Umbilical cord (tissue), 2 donors: ENCODE results near the gene CTSW. TPM values are rescaled to one million over a fixed set of nuclear protein-coding genes. Genes with fewer than 3 reads are reported as not detected.

Source experiments
- DNase-seq: peaks from one replicate; pipeline ENCODE4 v3.0.0-alpha.2; 2015; ENCODE audit warnings: low spot score
- total RNA-seq: library from RNA; depleted of rRNA; stranded (reverse); fragments of >200 nt; gene quantifications from one replicate; pipeline ENCODE4 v1.2.3, GENCODE V29; 2014; ENCODE audit warnings: low replicate concordance; ENCODE audit not compliant: insufficient read depth

Gene CTSW
- total RNA-seq, 1 donor from 2014 or later = not detected

DNA sequence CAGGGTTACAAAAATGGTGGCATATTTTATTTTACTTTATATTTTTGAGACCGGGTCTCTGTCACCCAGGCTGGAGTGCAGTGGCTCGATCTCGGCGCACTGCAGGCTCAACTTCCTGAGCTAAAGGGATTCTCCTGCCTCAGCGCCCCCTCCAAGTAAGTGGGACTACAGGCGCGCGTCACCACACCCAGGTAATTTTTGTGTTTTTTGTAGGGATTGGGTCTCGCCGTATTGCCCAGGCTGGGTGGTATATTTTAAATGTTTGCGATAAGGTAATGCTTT lies 21.2 kb downstream of the CTSW start:
- DNase-seq = no peak

GRCh38 chr11:65903068-65903481 lies 23.4 kb downstream of the CTSW start:
- peak; percentile 39 for DNase-seq

- no peak for DNase-seq
Measured at GRCh38 chr11:65903715-65904114, 24.1 kb downstream of the CTSW start.

DNA sequence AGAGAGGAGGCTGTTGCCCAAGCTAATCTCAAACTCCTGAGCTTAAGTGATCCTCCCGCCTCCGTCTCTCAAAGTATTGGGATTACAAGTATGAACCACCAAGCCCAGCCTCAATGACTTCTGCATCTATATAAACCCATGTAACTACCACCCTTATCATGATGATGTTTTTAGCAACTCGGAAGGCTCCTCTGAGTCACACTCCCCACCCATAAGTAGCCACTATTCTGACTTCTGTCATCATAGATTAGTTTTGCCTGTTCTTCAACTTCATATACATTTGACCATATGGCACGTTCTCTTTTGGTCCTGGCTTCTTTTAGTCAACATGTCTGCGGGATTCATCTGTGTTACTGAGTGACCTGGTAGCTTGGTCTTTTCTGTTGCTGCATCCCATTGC lies 27.0 kb downstream of the CTSW start:
- DNase-seq = no peak

GRCh38 chr11:65907878-65908277 lies 28.2 kb downstream of the CTSW start:
- DNase-seq = no peak

- peak; percentile 89 for DNase-seq
Measured at GRCh38 chr11:65911682-65912568, 32.3 kb downstream of the CTSW start.

- DNase-seq = peak; percentile 91
Measured at GRCh38 chr11:65912845-65913244, 33.2 kb downstream of the CTSW start.

DNA sequence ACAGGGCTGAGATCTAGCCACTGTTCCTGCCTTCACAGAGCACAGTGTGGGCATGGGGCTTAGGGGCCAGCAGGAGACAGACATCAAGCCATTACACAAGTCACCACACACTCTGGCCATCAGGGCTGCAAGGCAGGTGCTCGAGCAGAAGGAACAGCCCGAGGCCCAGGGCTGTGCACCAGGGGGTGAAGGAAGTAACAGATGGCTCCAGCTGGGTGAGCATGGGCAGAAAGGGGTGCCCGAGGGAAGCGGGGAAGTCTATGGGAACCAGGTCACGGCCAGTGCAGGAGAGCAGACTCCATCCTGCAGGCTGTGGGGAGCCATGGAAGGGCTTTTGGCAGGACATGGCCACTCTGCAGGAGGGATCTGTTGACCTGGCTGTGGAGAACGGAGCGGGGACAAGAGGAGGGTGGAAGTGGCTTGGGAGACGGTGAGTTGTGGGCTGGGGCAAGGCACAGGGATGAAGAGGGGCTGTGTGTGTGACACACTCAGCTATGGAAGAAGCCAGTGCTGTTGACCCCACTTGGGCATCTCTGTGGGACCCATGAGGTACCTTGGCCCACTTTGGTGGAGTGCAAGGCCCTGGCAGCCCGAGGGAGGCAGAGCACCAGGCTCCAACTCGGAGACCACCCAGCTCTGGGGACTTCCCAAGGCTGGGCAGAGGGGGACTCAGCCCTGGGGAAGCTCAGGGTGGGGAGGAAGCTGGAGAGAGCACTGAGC lies 35.6 kb downstream of the CTSW start:
- no peak for DNase-seq

DNA sequence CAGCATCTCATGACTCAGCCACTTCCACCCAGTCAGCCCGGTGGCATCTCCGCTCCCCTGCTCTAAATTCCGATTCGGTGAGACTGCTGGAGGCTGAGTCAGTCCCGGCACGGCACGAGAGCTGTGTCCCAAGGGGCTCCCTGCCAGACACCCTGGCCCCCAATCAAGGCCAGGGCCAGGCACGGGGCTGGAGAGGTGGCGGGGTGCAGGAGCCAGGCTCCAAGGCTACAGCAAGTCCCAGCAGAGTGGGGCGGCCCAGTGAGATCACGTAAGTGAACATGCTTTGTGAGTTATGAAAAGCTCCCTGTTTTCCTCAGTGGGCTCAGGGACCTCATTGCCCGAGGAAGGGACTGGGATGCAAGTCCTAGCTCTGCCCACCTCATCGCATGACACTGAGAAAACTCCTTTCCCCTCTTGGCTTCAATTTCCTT lies 36.2 kb downstream of the CTSW start:
- DNase-seq = peak; percentile 94

GRCh38 chr11:65916391-65916790 lies 36.8 kb downstream of the CTSW start:
- no peak for DNase-seq

DNA sequence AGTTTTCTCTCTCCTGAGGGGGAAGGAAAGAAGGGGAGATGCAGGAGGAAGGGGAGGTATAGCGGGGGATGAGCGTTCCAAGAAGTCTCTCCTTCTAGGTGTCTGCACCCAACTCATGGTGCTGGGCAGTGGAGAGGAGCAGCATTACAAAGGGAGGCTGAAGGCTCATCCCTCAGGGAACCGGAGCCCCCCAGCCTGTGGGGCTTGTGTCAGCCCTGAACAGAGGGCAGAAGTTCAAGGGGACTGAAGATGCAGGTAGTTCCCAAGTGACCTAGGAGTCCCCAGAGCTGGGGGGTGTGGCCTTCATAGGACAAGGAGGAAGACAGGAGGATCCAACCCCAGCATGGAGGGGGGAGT lies 37.4 kb downstream of the CTSW start:
- no peak for DNase-seq

DNA sequence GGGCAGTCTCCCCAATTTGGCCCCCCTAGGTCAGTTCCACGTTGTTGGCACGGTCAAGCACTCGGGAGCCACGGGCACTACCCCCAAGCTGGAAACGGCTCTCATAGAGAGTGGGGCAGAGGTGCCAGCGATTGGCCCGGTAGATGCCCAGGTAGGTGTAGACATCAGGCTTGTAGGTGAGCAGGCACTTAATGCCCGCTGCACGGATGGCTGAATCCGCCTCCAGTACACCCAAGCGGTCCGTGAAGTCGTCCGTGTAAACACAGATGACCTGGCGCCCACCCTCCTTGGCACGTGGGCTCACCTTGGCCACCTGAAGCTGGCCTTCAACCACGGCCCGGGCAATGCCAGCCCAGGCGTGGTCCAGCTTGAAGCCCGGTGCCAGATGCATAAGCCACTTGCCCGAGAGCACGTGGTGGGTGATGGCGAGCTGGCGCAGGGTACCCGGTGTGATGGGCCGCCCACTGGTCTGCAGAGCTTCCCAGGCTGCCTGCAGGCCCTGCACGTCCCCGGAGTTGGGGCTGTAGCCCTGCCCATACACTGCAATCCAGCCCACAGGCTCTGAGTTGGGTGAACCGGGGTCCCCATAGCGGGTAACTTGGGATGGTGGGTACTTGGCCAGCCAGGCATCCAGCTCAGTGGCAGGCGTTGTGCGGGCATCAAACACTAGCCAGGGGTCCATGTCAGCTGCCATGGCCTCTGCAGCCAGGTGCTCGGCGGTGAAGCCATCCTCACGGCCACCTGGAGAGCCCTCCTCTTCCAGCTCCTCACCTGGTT lies 38.0 kb downstream of the CTSW start:
- no peak for DNase-seq

- DNase-seq = no peak
Measured at GRCh38 chr11:65918211-65919140, 38.8 kb downstream of the CTSW start, which contains the start of gene C11orf68. Gene C11orf68 (minus strand): TSS chr11:65919062. CDS start chr11:65919031, 31 bp downstream.

GRCh38 chr11:65919141-65919572 lies 39.5 kb downstream of the CTSW start, which contains the start of gene DRAP1:
Gene DRAP1 (plus strand): TSS chr11:65919426. CDS start chr11:65919502, 76 bp downstream.
- DNase-seq = peak; percentile 99

- no peak for DNase-seq
Measured at GRCh38 chr11:65919573-65920371, 40.1 kb downstream of the CTSW start.

GRCh38 chr11:65920372-65920802 lies 40.8 kb downstream of the CTSW start:
- DNase-seq = no peak

GRCh38 chr11:65921033-65921555 lies 41.5 kb downstream of the CTSW start:
- no peak for DNase-seq

- no peak for DNase-seq
Measured at GRCh38 chr11:65921876-65922275, 42.2 kb downstream of the CTSW start.

- no peak for DNase-seq
Measured at GRCh38 chr11:65922565-65922964, 42.9 kb downstream of the CTSW start.

DNA sequence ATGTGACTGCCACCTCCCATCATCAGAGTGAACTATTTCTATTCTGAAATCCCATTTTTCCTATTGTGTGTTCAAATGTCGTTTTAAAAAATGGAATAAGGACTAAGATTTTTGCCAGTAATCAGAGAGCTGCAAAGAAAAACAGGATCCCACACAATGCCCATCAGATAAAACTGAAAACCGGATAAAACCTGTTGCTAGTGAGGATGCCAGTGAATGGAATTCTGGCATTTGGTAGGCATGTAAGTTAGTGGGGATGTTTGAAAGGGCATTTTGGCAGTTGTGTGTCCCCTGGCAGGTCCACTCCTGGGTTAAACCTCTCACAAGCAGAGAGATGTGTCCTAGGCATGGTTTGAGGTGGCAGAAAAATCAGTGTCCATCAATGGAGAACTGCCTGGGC lies 45.8 kb downstream of the CTSW start:
- DNase-seq = no peak
